ENCODE data around the gene MAP2K3.

MAP2K3 gene

GRCh38 chr17:21242780-21243515 is 41.6 kb upstream of the MAP2K3 start:
- H3K4me3 ChIP-seq (ENCODE audit: low read depth, low read length): no peak overlapping the region
- in situ Hi-C loops (cut with HindIII; ENCODE audit: low sequenced_read_pairs): no loop called here
- TF ChIP-seq, protein P1, sequence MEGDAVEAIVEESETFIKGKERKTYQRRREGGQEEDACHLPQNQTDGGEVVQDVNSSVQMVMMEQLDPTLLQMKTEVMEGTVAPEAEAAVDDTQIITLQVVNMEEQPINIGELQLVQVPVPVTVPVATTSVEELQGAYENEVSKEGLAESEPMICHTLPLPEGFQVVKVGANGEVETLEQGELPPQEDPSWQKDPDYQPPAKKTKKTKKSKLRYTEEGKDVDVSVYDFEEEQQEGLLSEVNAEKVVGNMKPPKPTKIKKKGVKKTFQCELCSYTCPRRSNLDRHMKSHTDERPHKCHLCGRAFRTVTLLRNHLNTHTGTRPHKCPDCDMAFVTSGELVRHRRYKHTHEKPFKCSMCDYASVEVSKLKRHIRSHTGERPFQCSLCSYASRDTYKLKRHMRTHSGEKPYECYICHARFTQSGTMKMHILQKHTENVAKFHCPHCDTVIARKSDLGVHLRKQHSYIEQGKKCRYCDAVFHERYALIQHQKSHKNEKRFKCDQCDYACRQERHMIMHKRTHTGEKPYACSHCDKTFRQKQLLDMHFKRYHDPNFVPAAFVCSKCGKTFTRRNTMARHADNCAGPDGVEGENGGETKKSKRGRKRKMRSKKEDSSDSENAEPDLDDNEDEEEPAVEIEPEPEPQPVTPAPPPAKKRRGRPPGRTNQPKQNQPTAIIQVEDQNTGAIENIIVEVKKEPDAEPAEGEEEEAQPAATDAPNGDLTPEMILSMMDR (IDR thresholded peaks at IDR 0.05; ENCODE audit: low read depth, low read length, missing control alignments): no peak

GRCh38 chr17:21243516-21244303 is 40.8 kb upstream of the MAP2K3 start:
- in situ Hi-C loops (cut with HindIII; ENCODE audit: low sequenced_read_pairs): no loop called here
- H3K4me3 ChIP-seq (ENCODE audit: low read depth, low read length): no peak overlapping the region
- DNase-seq (ENCODE audit: low read depth): no peak
- TF ChIP-seq, protein P1 (IDR thresholded peaks at IDR 0.05; ENCODE audit: low read depth, low read length, missing control alignments): no peak

More at GRCh38 chr17:21242780-21243515, 41.6 kb upstream of the MAP2K3 start:
- DNase-seq (ENCODE audit: low read depth): no peak

DNA sequence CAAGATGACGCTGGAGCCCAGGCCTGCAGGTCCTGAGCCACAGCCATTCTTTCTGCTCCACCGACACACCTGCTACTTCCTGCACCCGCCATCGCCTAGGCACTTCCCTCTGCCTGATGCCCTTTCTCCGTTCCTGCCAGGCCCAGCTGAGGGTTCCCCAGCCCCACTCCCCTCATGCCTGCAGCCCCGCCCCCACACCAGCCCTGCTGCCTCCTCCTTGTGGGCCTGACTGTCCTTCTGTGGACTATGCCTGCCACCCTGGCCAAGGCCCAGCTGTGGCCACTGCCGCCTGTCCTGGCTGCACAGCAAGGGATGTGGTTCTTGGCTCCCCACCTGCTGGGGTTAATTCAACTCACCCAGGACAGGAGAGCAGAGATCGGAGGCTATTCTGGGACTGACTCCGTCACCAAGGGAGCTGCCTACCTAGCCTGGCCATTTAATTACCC is 38.8 kb upstream of the MAP2K3 start:
- no peak for DNase-seq (ENCODE audit: low read depth)
- in situ Hi-C loops (cut with HindIII; ENCODE audit: low sequenced_read_pairs): loop anchor here (5.0 kb wide), 1 partner anchor 113 kb away; no protein-coding TSS in a partner anchor
- TF ChIP-seq, protein P1 (IDR thresholded peaks at IDR 0.05; ENCODE audit: low read depth, low read length, missing control alignments): no peak
- H3K4me3 ChIP-seq (ENCODE audit: low read depth, low read length): no peak overlapping the region

GRCh38 chr17:21246698-21247097 is 37.8 kb upstream of the MAP2K3 start:
- TF ChIP-seq, protein P1 (IDR thresholded peaks at IDR 0.05; ENCODE audit: low read depth, low read length, missing control alignments): no peak
- no peak for DNase-seq (ENCODE audit: low read depth)
- in situ Hi-C loops (cut with HindIII; ENCODE audit: low sequenced_read_pairs): loop anchor here (5.0 kb wide), 1 partner anchor 114 kb away; no protein-coding TSS in a partner anchor
- H3K4me3 ChIP-seq (ENCODE audit: low read depth, low read length): no peak overlapping the region

DNA sequence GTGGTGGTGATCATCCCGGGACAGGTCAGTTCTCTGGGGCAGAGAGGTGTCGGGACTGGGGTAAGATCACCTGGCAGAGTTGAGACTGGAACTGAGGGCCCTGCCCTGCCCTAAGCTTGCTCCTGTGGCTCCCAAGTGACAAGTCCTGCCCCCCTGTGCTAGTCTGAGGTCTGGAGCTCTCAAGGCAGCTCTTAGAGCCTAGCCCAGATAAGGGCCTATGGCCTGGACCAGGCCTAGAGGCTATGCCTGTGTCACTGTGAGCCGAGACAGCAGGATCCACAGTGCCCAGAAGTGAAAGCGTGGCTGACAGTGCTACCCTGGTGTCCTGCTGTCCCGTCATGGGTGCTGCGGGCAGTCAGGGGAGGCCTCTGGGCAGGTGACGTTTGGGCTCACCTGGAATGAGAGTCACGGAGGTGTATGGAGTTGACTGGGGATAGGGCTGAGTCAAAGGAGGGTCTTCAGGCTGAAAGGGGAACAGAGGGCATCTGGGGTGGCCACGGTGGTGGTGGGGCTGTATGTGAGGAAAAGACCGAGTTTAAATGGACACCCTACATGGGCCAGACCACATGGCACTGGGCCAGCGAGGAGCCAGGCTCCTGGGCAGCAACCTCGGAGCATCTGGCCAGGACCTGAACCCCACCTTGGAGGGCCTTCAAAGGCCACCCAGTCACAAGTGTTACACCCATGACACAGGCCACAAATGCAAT is 36.8 kb upstream of the MAP2K3 start:
- in situ Hi-C loops (cut with HindIII; ENCODE audit: low sequenced_read_pairs): loop anchor here (5.0 kb wide), 1 partner anchor 115 kb away; no protein-coding TSS in a partner anchor
- H3K4me3 ChIP-seq (ENCODE audit: low read depth, low read length): no peak overlapping the region
- TF ChIP-seq, protein P1 (IDR thresholded peaks at IDR 0.05; ENCODE audit: low read depth, low read length, missing control alignments): no peak
- no peak for DNase-seq (ENCODE audit: low read depth)

GRCh38 chr17:21248500-21248899 is 36.0 kb upstream of the MAP2K3 start:
- TF ChIP-seq, protein P1 (IDR thresholded peaks at IDR 0.05; ENCODE audit: low read depth, low read length, missing control alignments): no peak
- in situ Hi-C loops (cut with HindIII; ENCODE audit: low sequenced_read_pairs): loop anchor here (5.0 kb wide), 1 partner anchor 116 kb away; no protein-coding TSS in a partner anchor
- no peak overlapping the region for H3K4me3 ChIP-seq (ENCODE audit: low read depth, low read length)
- DNase-seq (ENCODE audit: low read depth): no peak
